WTC11 (cell line): ENCODE results near the gene ZDHHC1. TPM values are rescaled to one million over a fixed set of nuclear protein-coding genes. Genes with fewer than 3 reads are reported as not detected.

Experiments
- ATAC-seq: fragments of 200-7000 bp; cut with Tn5 transposase; 2 replicates; pipeline ENCODE4 v1.10.0; 2021; ENCODE audit warnings: mild to moderate bottlenecking, moderate library complexity
- CTCF ChIA-PET: fragments of 300-600 bp; sonication (Branson Sonifier 250); formaldehyde crosslinking; loops from one replicate; lab custom pipeline; 2021; ENCODE audit warnings: antibody characterized with exemption; lab: Charles Lee
- POLR2A ChIA-PET: fragments of 350-600 bp; sonication (Branson Sonifier 250); formaldehyde crosslinking; loops from one replicate; lab custom pipeline; 2021; ENCODE audit warnings: antibody characterized with exemption; lab: Charles Lee
- DNase-seq: peaks from one replicate; pipeline ENCODE4 v3.0.0; 2021; ENCODE audit warnings: low spot score
- H3K27ac Mint-ChIP-seq: 2 replicates; pipeline ENCODE4 v1.8.0; 2021; ENCODE audit warnings: mixed read lengths
- H3K27me3 Mint-ChIP-seq: 2 replicates; pipeline ENCODE4 v1.8.0; 2021; ENCODE audit warnings: low read depth, mild to moderate bottlenecking, moderate library complexity, mixed read lengths
- H3K36me3 Mint-ChIP-seq: 2 replicates; pipeline ENCODE4 v1.8.0; 2021; ENCODE audit warnings: mixed read lengths
- H3K4me1 Mint-ChIP-seq: 2 replicates; pipeline ENCODE4 v1.8.0; 2022; ENCODE audit warnings: mixed read lengths
- H3K4me3 Mint-ChIP-seq: 2 replicates; pipeline ENCODE4 v1.8.0; 2021; ENCODE audit warnings: mild to moderate bottlenecking, moderate library complexity, mixed read lengths
- H3K9me3 Mint-ChIP-seq: 2 replicates; pipeline ENCODE4 v1.8.0; 2021; ENCODE audit warnings: mixed read lengths
- ATF6 ChIP-seq: sonication (generic); formaldehyde crosslinking; IDR thresholded peaks from 2 replicates; pipeline ENCODE4 v1.8.1; 2023; ENCODE audit warnings: mild to moderate bottlenecking, missing genetic modification reagents
- CREB1 ChIP-seq: sonication (generic); formaldehyde crosslinking; IDR thresholded peaks from 2 replicates; pipeline ENCODE4 v1.8.0; 2023; ENCODE audit warnings: mild to moderate bottlenecking, missing genetic modification reagents
- E2F4 ChIP-seq: sonication (generic); formaldehyde crosslinking; IDR thresholded peaks from 2 replicates; pipeline ENCODE4 v1.8.1; 2022; ENCODE audit warnings: low read depth, mild to moderate bottlenecking, moderate library complexity, missing genetic modification reagents, borderline replicate concordance
- FOXK1 ChIP-seq: sonication (generic); formaldehyde crosslinking; IDR thresholded peaks from 2 replicates; pipeline ENCODE4 v1.8.0; 2022; ENCODE audit warnings: mild to moderate bottlenecking, moderate library complexity, missing genetic modification reagents
- HMGA2 ChIP-seq: fragments of 250-450 bp; sonication (Bioruptor Pico); IDR thresholded peaks from 2 replicates; pipeline ENCODE4 v1.4.0; 2021; ENCODE audit warnings: mild to moderate bottlenecking, moderate library complexity
- IRF2 ChIP-seq: sonication (generic); formaldehyde crosslinking; IDR thresholded peaks from 2 replicates; pipeline ENCODE4 v1.8.0; 2022; ENCODE audit warnings: low read depth, missing genetic modification reagents, borderline replicate concordance
- MYBL2 ChIP-seq: sonication (generic); formaldehyde crosslinking; IDR thresholded peaks from 2 replicates; pipeline ENCODE4 v1.8.1; 2023; ENCODE audit warnings: mild to moderate bottlenecking, moderate library complexity, missing genetic modification reagents
- OVOL2 ChIP-seq: fragments of 250-450 bp; sonication (Bioruptor Pico); IDR thresholded peaks from 2 replicates; pipeline ENCODE4 v1.9.0; 2021; ENCODE audit warnings: mild to moderate bottlenecking, borderline replicate concordance
- RORB ChIP-seq: fragments of 250-450 bp; sonication (Bioruptor Pico); IDR thresholded peaks from 2 replicates; pipeline ENCODE4 v1.9.0; 2021; ENCODE audit warnings: mild to moderate bottlenecking
- SMAD3 ChIP-seq: sonication (generic); formaldehyde crosslinking; IDR thresholded peaks from 2 replicates; pipeline ENCODE4 v1.8.0; 2022; ENCODE audit warnings: missing genetic modification reagents, mild to moderate bottlenecking, borderline replicate concordance
- TEAD1 ChIP-seq: sonication (generic); formaldehyde crosslinking; IDR thresholded peaks from 2 replicates; pipeline ENCODE4 v1.8.0; 2022; ENCODE audit warnings: mild to moderate bottlenecking, missing genetic modification reagents
- TEAD4 ChIP-seq: sonication (generic); formaldehyde crosslinking; IDR thresholded peaks from 2 replicates; pipeline ENCODE4 v1.8.0; 2022; ENCODE audit warnings: mild to moderate bottlenecking, missing genetic modification reagents
- ZNF121 ChIP-seq: sonication (generic); formaldehyde crosslinking; IDR thresholded peaks from 2 replicates; pipeline ENCODE4 v1.8.0; 2023; ENCODE audit warnings: missing genetic modification reagents
- ZNF396 ChIP-seq: fragments of 250-450 bp; sonication (Bioruptor Pico); IDR thresholded peaks from 2 replicates; pipeline ENCODE4 v1.8.0; 2021; ENCODE audit warnings: mild to moderate bottlenecking, moderate library complexity, borderline replicate concordance
- total RNA-seq: library from RNA; stranded (reverse); gene quantifications from 3 replicates; pipeline ENCODE4 v1.2.3, GENCODE V29; 2021
- TF ChIP-seq, protein P1 (sequence below): sonication (generic); formaldehyde crosslinking; IDR thresholded peaks from 2 replicates; pipeline ENCODE4 v1.8.1; 2022; ENCODE audit warnings: low read depth, missing genetic modification reagents, borderline replicate concordance
- TF ChIP-seq, protein P2 (sequence below): sonication (generic); formaldehyde crosslinking; IDR thresholded peaks from 2 replicates; pipeline ENCODE4 v1.8.1; 2023; ENCODE audit warnings: mild to moderate bottlenecking, missing genetic modification reagents, moderate library complexity
- TF ChIP-seq, protein P3 (sequence below): sonication (generic); formaldehyde crosslinking; IDR thresholded peaks from 2 replicates; pipeline ENCODE4 v1.8.1; 2023; ENCODE audit warnings: mild to moderate bottlenecking, moderate library complexity, missing genetic modification reagents
- TF ChIP-seq, protein P4 (sequence below): sonication (generic); formaldehyde crosslinking; IDR thresholded peaks from 2 replicates; pipeline ENCODE4 v1.8.1; 2023; ENCODE audit warnings: mild to moderate bottlenecking, missing genetic modification reagents
- TF ChIP-seq, protein P5 (sequence below): fragments of 250-450 bp; sonication (Bioruptor Pico); IDR thresholded peaks from 2 replicates; pipeline ENCODE4 v1.9.0; 2021; ENCODE audit warnings: moderate library complexity, mild to moderate bottlenecking, inconsistent platforms, borderline replicate concordance
- TF ChIP-seq, protein P6 (sequence below): fragments of 250-450 bp; sonication (Bioruptor Pico); IDR thresholded peaks from 2 replicates; pipeline ENCODE4 v1.9.0; 2021; ENCODE audit warnings: mild to moderate bottlenecking

The ZDHHC1 gene
- total RNA-seq, 1 experiment from 2014 or later: 4.2 TPM

DNA sequence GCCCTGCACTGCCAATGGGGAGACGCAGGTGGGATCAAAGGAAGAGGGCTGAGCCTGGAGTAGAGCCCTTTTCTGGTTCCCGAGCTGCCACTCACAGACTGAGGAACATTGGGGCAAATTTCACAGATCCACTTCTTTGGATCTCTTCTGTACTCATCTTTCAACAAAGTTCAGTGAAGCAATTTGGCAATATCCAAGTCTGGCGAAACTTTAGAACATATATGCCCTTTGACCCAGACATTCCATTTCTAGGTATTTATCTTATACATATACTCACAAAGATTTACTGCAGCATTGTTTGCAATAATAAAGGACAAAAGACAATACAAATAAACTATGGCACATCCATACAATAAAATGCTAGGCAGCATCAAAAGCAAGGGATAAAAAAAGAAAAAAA is 4.9 kb downstream of the ZDHHC1 start:
- Mint-ChIP-seq H3K4me1 (peaks cover 37% of the 10 kb centered on the region), H3K4me3 (no peak overlapping the region), H3K27ac (no peak overlapping the region), H3K9me3 (no peaks in the 10 kb centered on the region), H3K36me3 (no peaks in the 10 kb centered on the region), H3K27me3 (peaks cover 16% of the 10 kb centered on the region)
- POLR2A ChIA-PET: no interaction called here
- DNase-seq (no peak), ATAC-seq (no peak)
- TF ChIP-seq ATF6 (CRISPR knock-in tag) (no peak), IRF2 (no peak), OVOL2 (CRISPR knock-in tag) (no peak), FOXK1 (CRISPR knock-in tag) (no peak), TEAD1 (CRISPR knock-in tag) (no peak), HMGA2 (no peak), ZNF396 (CRISPR knock-in tag) (no peak), RORB (CRISPR knock-in tag) (no peak), MYBL2 (CRISPR knock-in tag) (no peak), TEAD4 (CRISPR knock-in tag) (no peak), CREB1 (CRISPR knock-in tag) (no peak), SMAD3 (CRISPR knock-in tag) (no peak), E2F4 (CRISPR knock-in tag) (no peak), ZNF121 (CRISPR knock-in tag) (no peak)
- TF ChIP-seq, protein P1, sequence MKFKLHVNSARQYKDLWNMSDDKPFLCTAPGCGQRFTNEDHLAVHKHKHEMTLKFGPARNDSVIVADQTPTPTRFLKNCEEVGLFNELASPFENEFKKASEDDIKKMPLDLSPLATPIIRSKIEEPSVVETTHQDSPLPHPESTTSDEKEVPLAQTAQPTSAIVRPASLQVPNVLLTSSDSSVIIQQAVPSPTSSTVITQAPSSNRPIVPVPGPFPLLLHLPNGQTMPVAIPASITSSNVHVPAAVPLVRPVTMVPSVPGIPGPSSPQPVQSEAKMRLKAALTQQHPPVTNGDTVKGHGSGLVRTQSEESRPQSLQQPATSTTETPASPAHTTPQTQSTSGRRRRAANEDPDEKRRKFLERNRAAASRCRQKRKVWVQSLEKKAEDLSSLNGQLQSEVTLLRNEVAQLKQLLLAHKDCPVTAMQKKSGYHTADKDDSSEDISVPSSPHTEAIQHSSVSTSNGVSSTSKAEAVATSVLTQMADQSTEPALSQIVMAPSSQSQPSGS: no peak
- TF ChIP-seq, protein P2, sequence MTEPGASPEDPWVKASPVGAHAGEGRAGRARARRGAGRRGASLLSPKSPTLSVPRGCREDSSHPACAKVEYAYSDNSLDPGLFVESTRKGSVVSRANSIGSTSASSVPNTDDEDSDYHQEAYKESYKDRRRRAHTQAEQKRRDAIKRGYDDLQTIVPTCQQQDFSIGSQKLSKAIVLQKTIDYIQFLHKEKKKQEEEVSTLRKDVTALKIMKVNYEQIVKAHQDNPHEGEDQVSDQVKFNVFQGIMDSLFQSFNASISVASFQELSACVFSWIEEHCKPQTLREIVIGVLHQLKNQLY (CRISPR knock-in tag): no peak
- TF ChIP-seq, protein P3, sequence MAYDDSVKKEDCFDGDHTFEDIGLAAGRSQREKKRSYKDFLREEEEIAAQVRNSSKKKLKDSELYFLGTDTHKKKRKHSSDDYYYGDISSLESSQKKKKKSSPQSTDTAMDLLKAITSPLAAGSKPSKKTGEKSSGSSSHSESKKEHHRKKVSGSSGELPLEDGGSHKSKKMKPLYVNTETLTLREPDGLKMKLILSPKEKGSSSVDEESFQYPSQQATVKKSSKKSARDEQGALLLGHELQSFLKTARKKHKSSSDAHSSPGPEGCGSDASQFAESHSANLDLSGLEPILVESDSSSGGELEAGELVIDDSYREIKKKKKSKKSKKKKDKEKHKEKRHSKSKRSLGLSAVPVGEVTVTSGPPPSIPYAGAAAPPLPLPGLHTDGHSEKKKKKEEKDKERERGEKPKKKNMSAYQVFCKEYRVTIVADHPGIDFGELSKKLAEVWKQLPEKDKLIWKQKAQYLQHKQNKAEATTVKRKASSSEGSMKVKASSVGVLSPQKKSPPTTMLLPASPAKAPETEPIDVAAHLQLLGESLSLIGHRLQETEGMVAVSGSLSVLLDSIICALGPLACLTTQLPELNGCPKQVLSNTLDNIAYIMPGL (CRISPR knock-in tag): no peak
- TF ChIP-seq, protein P4, sequence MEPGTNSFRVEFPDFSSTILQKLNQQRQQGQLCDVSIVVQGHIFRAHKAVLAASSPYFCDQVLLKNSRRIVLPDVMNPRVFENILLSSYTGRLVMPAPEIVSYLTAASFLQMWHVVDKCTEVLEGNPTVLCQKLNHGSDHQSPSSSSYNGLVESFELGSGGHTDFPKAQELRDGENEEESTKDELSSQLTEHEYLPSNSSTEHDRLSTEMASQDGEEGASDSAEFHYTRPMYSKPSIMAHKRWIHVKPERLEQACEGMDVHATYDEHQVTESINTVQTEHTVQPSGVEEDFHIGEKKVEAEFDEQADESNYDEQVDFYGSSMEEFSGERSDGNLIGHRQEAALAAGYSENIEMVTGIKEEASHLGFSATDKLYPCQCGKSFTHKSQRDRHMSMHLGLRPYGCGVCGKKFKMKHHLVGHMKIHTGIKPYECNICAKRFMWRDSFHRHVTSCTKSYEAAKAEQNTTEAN (CRISPR knock-in tag): no peak
- TF ChIP-seq, protein P5, sequence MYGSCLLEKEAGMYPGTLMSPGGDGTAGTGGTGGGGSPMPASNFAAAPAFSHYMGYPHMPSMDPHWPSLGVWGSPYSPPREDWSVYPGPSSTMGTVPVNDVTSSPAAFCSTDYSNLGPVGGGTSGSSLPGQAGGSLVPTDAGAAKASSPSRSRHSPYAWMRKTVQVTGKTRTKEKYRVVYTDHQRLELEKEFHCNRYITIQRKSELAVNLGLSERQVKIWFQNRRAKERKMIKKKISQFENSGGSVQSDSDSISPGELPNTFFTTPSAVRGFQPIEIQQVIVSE: no peak
- TF ChIP-seq, protein P6, sequence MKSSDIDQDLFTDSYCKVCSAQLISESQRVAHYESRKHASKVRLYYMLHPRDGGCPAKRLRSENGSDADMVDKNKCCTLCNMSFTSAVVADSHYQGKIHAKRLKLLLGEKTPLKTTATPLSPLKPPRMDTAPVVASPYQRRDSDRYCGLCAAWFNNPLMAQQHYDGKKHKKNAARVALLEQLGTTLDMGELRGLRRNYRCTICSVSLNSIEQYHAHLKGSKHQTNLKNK (CRISPR knock-in tag): no peak
- CTCF ChIA-PET: interaction anchor here (0.8 kb wide), 1 partner anchor 17 kb away, joined by 4 read pairs; no protein-coding TSS in a partner anchor
